ENCODE results near the gene AARS1.
"Not testable (repeated sequence)": the region's sequence is repeated elsewhere in the genome, so short reads cannot be mapped to it uniquely, and the experiment has no call there.

Gene AARS1

DNA sequence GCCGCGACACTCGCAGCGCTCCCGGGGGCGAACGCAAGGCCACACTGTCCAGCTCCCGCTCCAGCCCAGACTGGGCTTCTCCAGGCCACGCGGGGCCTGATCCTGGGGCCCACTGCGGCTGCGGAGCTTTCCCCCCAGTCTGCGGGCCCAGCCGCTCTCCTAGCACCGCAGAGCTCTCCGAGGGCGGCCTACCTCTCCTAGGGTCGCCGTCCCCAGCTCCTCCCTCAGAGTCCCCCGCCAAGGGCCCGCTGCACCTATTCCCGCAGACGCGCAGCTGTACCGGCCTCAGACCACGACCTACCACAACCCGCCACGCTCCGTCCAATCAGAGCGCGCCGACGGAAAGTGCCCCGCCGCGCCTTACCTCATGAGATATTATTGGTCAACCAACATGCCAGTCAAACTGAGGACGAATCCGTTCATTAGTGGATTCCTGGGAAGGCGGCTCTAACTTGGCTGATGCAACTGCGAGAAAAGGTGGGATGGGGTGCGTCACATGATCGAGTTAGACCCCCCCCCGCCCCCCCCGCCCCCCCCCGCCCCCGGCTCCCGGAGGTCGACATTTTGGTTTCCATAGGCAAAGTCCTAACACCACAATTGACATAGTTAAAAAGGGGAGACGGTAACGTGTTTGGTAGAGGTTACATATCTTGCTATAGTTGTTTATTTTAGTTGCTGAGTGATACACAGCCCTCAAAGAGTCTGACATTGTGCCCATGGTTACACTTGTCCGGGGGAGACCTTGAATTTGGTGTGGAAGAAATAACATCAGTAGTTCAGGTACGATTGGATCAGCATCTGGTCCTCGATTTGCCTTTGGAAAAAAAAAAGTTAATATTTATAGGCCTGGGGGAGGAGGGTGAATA lies at the start of gene AARS1:
Gene AARS1, minus strand, starts transcription at position 278 of the 866 bp plus-strand sequence. CDS start 6,743 bp downstream, outside the sequence.
- DNase-seq = peak; percentile 96

- DNase-seq = no peak
Measured at GRCh38 chr16:70337814-70338213, 48.5 kb upstream of the AARS1 start.

- not testable (repeated sequence) for DNase-seq
Measured at GRCh38 chr16:70332728-70333127, 43.4 kb upstream of the AARS1 start.

- no peak for DNase-seq
Measured at GRCh38 chr16:70331588-70332358, 42.5 kb upstream of the AARS1 start.

GRCh38 chr16:70331091-70331490 lies 41.8 kb upstream of the AARS1 start:
- no peak for DNase-seq

- DNase-seq = no peak
Measured at GRCh38 chr16:70324998-70325747, 35.9 kb upstream of the AARS1 start.

GRCh38 chr16:70320121-70320520 lies 30.8 kb upstream of the AARS1 start:
- no peak for DNase-seq

- not testable (repeated sequence) for DNase-seq
Measured at GRCh38 chr16:70307726-70308125, 18.4 kb upstream of the AARS1 start.

DNA sequence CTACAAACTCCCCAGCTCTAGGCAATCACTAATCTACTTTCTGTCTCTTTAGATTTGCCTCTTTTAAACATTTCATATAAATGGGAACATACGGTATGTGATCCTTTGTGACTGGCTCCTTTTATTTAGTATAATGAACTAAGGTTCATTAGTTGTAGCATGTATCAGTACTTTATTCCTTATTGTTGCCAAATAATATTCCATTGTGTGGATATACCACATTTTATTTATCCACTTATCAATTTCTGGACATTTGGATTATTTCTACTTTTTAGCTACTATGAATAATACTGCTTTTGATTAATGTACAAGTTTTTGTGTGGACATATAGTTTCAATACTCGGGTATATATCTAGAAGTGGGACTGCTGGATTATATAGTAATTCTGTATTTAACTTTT lies 17.6 kb upstream of the AARS1 start:
- no peak for DNase-seq

GRCh38 chr16:70304892-70305448 lies 15.7 kb upstream of the AARS1 start:
- no peak for DNase-seq

- no peak for DNase-seq
Measured at GRCh38 chr16:70302745-70303144, 13.4 kb upstream of the AARS1 start.

DNA sequence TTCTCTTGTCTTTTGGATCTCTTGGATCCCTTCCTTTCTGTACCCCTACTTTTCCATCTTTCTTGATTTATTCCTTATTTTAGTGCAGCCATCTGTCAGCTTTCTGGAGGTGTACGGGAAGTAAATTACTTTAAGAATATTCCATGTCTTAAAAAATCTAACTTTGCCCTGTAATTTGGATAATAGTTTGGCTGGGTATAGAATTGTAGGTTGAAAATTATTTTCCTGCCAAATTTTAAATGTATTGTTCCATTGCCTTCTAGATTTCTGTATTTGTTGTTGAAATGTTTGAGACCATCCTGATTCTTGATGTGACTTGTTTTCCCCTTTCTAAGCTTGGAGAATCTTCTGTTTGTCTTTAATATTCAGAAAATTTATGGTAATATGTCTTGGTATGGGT lies 11.8 kb upstream of the AARS1 start:
- DNase-seq = no peak

- DNase-seq = peak; percentile 11
Measured at GRCh38 chr16:70298988-70299938, 10.0 kb upstream of the AARS1 start, which contains the start of gene DDX19B. Gene DDX19B, plus strand, starts transcription at chr16:70299186. Its CDS starts 112 bp downstream, at chr16:70299298.

DNA sequence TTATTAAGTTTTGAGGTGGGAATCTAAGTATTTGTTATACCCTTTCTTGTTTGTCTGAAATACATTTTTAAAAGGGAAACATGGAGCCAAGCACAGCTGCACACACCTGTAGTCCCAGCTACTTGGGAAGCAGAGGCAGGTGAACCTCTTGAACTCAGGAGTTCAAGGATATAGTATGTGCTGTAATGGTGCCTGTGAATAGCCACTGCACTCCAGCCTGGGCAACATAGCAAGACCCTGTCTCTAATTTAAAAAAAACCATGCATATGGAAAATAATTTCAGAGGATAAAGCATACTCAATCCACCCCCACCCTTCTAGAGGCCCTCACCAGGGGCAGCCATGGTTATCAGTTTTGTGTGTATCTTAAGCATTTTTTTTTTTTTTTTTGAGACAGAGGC lies 6.3 kb upstream of the AARS1 start:
- no peak for DNase-seq

DNA sequence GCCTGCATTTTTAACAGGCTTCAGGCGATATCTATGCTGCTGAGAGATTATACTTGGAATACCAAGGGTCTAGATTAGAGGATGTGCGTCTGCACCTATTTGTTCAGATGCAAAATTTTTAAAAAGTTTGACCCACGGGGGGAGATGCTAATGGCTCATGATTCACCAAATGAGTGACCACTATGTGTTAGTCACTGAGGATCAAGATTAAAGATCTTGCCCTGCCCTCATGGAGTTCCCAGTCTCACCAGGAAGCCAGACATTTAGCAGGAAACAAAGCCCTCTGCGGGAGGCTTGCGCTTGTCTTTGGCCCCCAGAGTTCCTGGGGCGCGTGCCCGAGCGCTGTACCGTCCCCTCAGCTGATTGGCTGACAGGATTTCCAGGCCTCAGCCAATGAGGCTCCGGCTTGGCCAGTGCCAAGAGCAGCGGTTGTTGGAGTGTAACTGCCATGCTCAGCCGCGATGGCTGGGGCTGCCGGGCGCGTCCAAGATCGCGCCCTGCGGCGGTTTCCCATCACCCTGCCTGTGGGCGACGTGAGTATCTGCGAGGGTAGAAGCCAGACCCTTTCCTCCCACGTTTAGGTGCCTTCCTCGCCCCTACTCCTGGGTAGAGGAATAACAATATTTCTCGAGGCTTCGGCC lies 5.2 kb upstream of the AARS1 start:
- DNase-seq = no peak

DNA sequence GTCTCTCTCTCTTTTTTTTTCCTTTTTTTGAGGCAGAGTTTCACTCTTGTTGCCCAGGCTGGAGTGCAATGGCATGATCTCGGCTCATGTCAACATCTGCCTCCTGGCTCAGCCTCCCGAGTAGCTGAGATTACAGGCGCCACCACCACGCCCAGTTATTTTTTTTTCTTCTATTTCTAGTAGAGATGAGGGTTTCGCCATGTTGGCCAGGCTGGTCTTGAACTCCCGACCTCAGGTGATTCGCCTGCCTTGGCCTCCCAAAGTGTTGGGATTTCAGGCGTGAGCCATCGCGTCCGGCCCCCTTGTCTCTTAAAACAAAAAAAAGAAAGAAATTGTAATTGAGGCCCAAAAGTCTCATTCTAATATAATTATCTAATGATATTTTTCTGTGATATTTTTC lies 2.8 kb upstream of the AARS1 start:
- DNase-seq = not testable (repeated sequence)

DNA sequence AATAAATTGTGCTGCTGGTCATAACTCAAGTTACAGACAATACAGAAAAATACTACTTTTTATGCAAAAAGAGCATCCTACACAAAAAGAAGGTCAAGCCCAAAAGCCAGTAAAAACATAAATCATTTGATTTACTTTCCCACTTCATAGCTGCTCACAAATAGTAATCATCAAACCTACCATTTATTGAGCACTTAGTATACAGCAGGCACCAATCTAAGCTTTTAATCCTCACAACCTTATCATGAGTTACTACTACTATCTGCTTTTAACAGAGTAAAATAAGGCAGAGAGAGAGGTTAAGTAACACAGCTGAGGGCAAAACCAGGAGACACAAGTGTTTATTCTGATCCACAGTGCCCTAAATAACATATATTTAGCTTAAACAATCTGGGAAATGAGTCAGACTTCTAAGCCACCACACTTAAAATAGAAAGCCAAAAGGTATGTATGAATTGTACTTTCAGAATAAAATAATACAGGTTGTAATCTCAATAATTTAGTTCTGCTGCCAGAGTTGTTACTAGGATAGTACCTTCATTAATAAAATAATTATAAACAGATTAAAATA lies 1.7 kb upstream of the AARS1 start:
- DNase-seq = no peak

DNA sequence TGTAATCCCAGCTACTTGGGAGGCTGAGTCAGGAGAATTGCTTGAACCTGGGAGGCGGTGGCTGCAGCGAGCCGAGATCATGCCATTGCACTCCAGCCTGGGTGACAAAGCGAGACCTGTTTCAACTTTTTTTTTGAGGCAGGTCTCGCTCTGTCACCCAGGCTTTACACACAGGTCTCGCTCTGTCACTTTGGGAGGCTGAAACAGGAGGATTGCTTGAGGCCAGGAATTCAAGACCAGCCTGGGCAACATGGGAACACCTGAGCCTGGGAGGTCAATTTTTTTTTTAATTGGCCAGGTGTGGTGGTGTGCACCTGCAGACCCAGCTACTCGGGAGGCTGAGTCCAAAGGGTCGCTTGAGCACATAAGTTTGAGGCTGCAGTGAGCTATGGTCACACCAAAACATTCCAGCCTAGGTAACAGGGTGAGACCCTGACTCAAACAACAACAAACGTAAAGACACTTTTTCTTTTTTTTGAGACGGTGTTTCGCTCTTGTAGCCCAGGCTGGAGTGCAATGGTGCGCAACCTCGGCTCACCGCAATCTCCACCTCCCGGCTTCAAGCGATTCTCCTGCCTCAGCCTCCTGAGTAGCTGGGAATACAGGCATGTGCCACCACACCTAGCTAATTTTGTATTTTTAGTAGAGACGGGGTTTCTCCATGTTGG lies 1.9 kb downstream of the AARS1 start:
- not testable (repeated sequence) for DNase-seq

DNA sequence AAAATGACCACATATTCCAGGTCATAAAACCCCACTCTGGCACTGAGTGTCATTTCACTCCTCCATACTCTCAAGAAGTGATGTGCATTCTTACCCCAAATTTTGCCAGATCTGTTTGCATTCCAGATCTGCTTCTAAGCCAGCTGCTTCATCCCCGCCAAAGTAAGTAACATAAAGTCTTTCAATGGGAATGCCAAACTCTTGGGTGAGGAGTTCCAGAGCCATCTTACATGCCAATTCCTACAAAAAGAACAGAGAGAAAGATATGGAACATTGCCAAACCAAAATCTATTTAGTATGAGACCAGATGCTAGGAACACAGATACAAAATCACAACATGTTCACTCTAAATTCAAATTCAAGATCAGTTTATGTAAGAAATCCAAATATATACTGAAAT lies 12.9 kb downstream of the AARS1 start:
- no peak for DNase-seq

DNA sequence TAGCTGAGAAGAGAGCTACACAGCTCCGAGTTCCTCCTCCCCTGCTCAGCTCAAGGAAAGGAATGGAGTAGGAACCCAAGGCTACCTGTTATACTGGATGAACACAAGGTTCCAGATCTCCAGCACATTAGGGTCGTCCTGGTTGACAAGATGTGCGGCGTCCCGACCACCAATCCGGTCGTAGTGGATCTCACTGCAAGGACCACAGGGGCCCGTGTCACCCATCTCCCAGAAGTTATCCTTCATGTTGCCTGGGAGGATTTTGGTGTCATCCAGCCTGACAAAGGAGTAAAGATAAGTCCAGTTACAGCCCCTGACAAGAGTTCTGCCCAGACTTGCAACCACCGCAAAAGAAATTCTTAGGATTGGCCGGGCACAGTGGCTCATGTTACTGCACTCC lies 17.6 kb downstream of the AARS1 start:
- DNase-seq = no peak
